COLO829 (cell line): ENCODE data around the gene CENPH.
"Not testable (repeated sequence)": the region's sequence is repeated elsewhere in the genome, so short reads cannot be mapped to it uniquely, and the experiment has no call there.

Experiments
- DNase-seq: peaks from one replicate; pipeline ENCODE4 v3.0.0; 2012; ENCODE audit warnings: low spot score

CENPH gene

GRCh38 chr5:69250593-69250992 is 61.2 kb downstream of the CENPH start:
- DNase-seq: no peak

- no peak for DNase-seq
These were observed 63.1 kb downstream of the CENPH start for GRCh38 chr5:69252437-69252836.

- DNase-seq: not testable (repeated sequence)
These were observed 66.6 kb downstream of the CENPH start for GRCh38 chr5:69255940-69256339.

- no peak for DNase-seq
These were observed 68.2 kb downstream of the CENPH start for GRCh38 chr5:69257577-69257976.
